CD4-positive, alpha-beta T cell treated with Interleukin-2 at 100 ng/mL for 4 hours (primary cell): ENCODE data around the gene CACTIN.

Experiments used
- DNase-seq: peaks from one replicate; pipeline ENCODE4 v3.0.0-alpha.2; 2020; ENCODE audit warnings: low spot score

The CACTIN gene

DNA sequence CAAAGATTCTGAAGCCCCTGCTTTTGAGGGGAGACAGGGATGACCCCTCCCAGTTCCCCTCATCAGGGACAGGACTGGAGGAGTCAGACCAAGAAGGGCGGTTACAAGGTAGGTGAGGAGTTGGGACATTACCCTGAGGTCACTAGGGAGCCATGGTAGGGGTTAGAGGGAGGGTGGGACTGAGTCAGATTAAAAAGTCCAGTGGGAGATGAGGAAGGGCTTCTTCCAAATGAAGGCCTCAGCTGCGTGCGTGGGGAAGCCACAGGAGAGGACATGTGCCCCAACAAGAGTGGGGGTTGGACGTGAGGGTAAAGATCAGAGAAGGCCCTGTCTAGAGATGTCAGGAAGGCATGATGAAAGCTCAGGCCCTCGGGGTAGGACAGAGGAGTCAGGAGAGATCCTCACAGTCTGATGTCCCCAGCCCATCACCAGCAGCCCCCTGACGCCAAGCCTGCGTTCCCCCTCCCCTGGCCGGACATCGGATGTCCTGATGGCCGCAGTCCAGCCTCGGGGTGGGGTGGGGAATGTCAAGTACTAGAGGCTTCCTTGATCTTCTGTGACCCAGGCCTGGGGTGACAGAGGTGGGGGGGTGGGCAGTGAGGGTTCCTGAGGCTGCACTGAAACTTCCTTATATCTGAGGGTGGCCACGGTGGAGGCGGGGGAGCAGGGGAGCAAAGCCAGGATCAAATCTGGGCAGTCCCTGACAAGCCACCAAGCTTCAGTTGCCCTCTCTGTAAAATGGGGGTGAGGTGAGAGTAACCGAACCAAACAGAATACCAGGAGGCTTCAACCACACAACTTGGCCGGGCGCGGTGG, 62.7 kb downstream of the CACTIN start:
- no peak for DNase-seq
